WI38 (cell line): Measurements from ENCODE around the gene C5AR2.
"Not testable (repeated sequence)": the region's sequence is repeated elsewhere in the genome, so short reads cannot be mapped to it uniquely, and the experiment has no call there.

ENCODE experiments used
- H3K4me3 ChIP-seq: 2 replicates; pipeline ENCODE4 v1.5.1; 2011; ENCODE audit warnings: low read depth, mild to moderate bottlenecking, control low read depth, low read length
- TF ChIP-seq, protein P1 (sequence below): IDR thresholded peaks from 2 replicates; pipeline ENCODE4 v1.5.1; 2012; ENCODE audit warnings: low read depth, mild to moderate bottlenecking, control low read depth, low read length

C5AR2 gene

GRCh38 chr19:47340477-47341208 is 8.7 kb downstream of the C5AR2 start:
- TF ChIP-seq, protein P1, sequence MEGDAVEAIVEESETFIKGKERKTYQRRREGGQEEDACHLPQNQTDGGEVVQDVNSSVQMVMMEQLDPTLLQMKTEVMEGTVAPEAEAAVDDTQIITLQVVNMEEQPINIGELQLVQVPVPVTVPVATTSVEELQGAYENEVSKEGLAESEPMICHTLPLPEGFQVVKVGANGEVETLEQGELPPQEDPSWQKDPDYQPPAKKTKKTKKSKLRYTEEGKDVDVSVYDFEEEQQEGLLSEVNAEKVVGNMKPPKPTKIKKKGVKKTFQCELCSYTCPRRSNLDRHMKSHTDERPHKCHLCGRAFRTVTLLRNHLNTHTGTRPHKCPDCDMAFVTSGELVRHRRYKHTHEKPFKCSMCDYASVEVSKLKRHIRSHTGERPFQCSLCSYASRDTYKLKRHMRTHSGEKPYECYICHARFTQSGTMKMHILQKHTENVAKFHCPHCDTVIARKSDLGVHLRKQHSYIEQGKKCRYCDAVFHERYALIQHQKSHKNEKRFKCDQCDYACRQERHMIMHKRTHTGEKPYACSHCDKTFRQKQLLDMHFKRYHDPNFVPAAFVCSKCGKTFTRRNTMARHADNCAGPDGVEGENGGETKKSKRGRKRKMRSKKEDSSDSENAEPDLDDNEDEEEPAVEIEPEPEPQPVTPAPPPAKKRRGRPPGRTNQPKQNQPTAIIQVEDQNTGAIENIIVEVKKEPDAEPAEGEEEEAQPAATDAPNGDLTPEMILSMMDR = no peak
- H3K4me3 ChIP-seq = no peak overlapping the region

DNA sequence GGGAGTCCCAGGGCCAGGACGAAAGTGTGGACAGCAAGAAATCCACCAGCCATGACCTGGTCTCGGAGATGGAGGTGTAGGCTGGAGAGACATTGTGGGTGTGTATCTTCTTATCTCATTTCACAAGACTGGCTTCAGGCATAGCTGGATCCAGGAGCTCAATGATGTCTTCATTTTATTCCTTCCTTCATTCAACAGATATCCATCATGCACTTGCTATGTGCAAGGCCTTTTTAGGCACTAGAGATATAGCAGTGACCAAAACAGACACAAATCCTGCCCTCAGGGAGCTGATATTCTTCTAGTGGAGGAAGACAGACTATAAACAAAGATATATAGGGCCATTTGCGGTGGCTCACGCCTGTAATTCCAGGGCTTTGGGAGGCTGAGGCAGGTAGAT is 9.8 kb downstream of the C5AR2 start:
- TF ChIP-seq, protein P1 = no peak
- H3K4me3 ChIP-seq = no peak overlapping the region

DNA sequence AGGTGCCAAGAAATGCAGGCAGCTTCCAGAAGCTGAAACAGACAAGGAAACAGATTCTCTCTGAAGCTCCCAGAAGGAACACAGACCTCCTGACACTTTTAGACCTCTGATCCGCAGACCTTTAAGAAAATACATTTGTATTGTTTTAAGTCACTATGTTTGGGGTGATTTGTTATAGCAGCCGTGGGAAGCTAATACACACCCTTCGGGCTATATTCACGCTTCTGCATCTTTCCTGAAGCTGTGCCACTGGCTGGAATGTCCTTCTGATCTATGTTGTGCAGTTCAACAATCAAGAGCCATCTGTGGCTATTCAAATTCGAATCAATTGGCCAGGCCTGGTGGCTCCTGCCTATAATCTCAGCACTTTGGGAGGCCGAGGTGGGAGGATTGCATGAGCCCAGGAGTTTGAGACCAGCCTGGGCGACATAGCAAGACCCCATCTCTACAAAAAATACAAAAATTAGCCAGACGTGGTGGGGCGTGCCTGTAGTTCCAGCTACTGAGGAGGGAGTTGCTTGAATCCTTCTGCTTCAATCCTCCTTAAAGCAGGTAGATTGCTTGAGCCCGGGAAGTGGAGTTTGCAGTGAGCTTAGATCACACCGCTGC is 11.3 kb downstream of the C5AR2 start:
- H3K4me3 ChIP-seq = no peak overlapping the region
- TF ChIP-seq, protein P1 = no peak

- no peak overlapping the region for H3K4me3 ChIP-seq
- TF ChIP-seq, protein P1 = no peak
Observed at GRCh38 chr19:47344425-47344824, 12.4 kb downstream of the C5AR2 start.

GRCh38 chr19:47346024-47346423 is 14.0 kb downstream of the C5AR2 start:
- not testable (repeated sequence) for H3K4me3 ChIP-seq

GRCh38 chr19:47348819-47349795 is 17.1 kb downstream of the C5AR2 start, which contains the start of gene DHX34:
TSS of gene DHX34 (plus strand) at chr19:47349315. CDS start at chr19:47353031, 3,716 bp downstream.
- H3K4me3 ChIP-seq = peak within 1 kb of the TSS; percentile 93
- TF ChIP-seq, protein P1 = peak; percentile 89

GRCh38 chr19:47350630-47351029 is 18.7 kb downstream of the C5AR2 start:
- H3K4me3 ChIP-seq = no peak overlapping the region
- TF ChIP-seq, protein P1 = no peak
